Natural killer cell (primary cell): ENCODE data around the gene CYP27A1. TPM values are rescaled to one million over a fixed set of nuclear protein-coding genes. Genes with fewer than 3 reads are reported as not detected.

Source experiments
- ATAC-seq, 3 donors: fragments of 150-1000 bp in 2 of 3; fragments of 200-7000 bp in 1 of 3; cut with Tn5 transposase; 1 replicate in 1 of 3; 2 replicates in 2 of 3; pipeline ENCODE4 v1.10.0; 2021; ENCODE audit warnings: mild to moderate bottlenecking in 2 of 3, moderate library complexity in 2 of 3
- DNase-seq, 2 donors: peaks; one replicate each; pipeline versions ENCODE4 v3.0.0 to v3.0.0-alpha.2; 2013 to 2021; ENCODE audit warnings: mixed read lengths in 1 of 2
- H3K27ac ChIP-seq: one replicate; pipeline ENCODE4 v1.5.1; 2013; ENCODE audit warnings: mild to moderate bottlenecking, low read length
- H3K27me3 ChIP-seq: one replicate; pipeline ENCODE4 v1.6.1; 2013; ENCODE audit warnings: low read length; ENCODE audit not compliant: control insufficient read depth, insufficient read depth
- H3K36me3 ChIP-seq: one replicate; pipeline ENCODE4 v1.6.1; 2013; ENCODE audit warnings: low read length; ENCODE audit not compliant: control insufficient read depth, insufficient read depth
- H3K4me1 ChIP-seq: one replicate; pipeline ENCODE4 v1.6.1; 2013; ENCODE audit warnings: low read length; ENCODE audit not compliant: control insufficient read depth, insufficient read depth
- H3K4me3 ChIP-seq: one replicate; pipeline ENCODE4 v1.5.1; 2013; ENCODE audit warnings: low read length
- H3K9me3 ChIP-seq: one replicate; pipeline ENCODE4 v1.6.1; 2013; ENCODE audit warnings: low read length; ENCODE audit not compliant: control insufficient read depth, insufficient read depth
- H3K27ac Mint-ChIP-seq, 2 donors: one replicate each; pipeline ENCODE4 v1.8.0; 2022; ENCODE audit warnings: mild to moderate bottlenecking in 2 of 2, mixed read lengths in 2 of 2, moderate library complexity in 1 of 2
- H3K27me3 Mint-ChIP-seq, 2 donors: one replicate each; pipeline ENCODE4 v1.8.0; 2022; ENCODE audit warnings: low read depth in 2 of 2, mixed read lengths in 2 of 2
- H3K36me3 Mint-ChIP-seq: one replicate; pipeline ENCODE4 v1.8.0; 2022; ENCODE audit warnings: mixed read lengths
- H3K4me1 Mint-ChIP-seq, 2 donors: one replicate each; pipeline ENCODE4 v1.8.0; 2022; ENCODE audit warnings: mixed read lengths in 2 of 2
- H3K4me3 Mint-ChIP-seq: one replicate; pipeline ENCODE4 v1.8.0; 2022; ENCODE audit warnings: mild to moderate bottlenecking, moderate library complexity, mixed read lengths
- H3K9me3 Mint-ChIP-seq, 2 donors: one replicate each; pipeline ENCODE4 v1.8.0; 2022; ENCODE audit warnings: mixed read lengths in 2 of 2
- CTCF ChIP-seq: fragments of 200-600 bp; IDR thresholded peaks from one replicate; pipeline ENCODE4 v1.8.0; 2022; ENCODE audit warnings: antibody characterized with exemption
- WGBS: methylation state at CpG from one replicate; pipeline ENCODE4 v1.1.7; 2013; ENCODE audit warnings: missing lambda C conversion rate; ENCODE audit not compliant: insufficient coverage; 5-methylcytosine and 5-hydroxymethylcytosine counted together
- intact Hi-C: fragments of 100-400 bp; cut with micrococcal nuclease; formaldehyde crosslinking; loops from one replicate; pipeline ENCODE4 v1.14.2; 2022
- total RNA-seq, 4 donors: library from RNA; stranded (reverse); fragments of 120-200 nt in 1 of 4; gene quantifications; one replicate each; pipeline versions ENCODE4 v1.2.3 to v1.2.4, GENCODE V29; 2013 to 2022

Gene CYP27A1
- total RNA-seq, 3 donors from 2014 or later (not counting 1 experiment from before 2014, with no cell fraction given): 0.61 to 1.6 TPM; not detected in 1

- H3K4me1 Mint-ChIP-seq: no peaks in the 10 kb centered on the region
- intact Hi-C loops: no loop called here
- H3K27me3 Mint-ChIP-seq: peaks cover 25 to 28% of the 10 kb centered on the region in 2 donors
- WGBS: no CpG with 5 or more reads among the region's 1 CpG
- DNase-seq (no peak), ATAC-seq (no peak)
- no peak for TF ChIP-seq CTCF
- Histone ChIP-seq H3K4me3 (no peak overlapping the region), H3K27me3 (peaks cover 10% of the 10 kb centered on the region), H3K36me3 (no peaks in the 10 kb centered on the region), H3K9me3 (peaks cover 17% of the 10 kb centered on the region), H3K27ac (no peak overlapping the region), H3K4me1 (peaks cover 2% of the 10 kb centered on the region)
- H3K36me3 Mint-ChIP-seq: peaks cover 8% of the 10 kb centered on the region
- H3K4me3 Mint-ChIP-seq: no peak overlapping the region
- no peak overlapping the region for H3K27ac Mint-ChIP-seq
- H3K9me3 Mint-ChIP-seq: peaks cover 4% of the 10 kb centered on the region in 2 donors
These were observed 5.5 kb upstream of the CYP27A1 start for GRCh38 chr2:218776488-218776887.

- H3K4me3 ChIP-seq: no peak overlapping the region
- DNase-seq (no peak), ATAC-seq (no peak)
- Mint-ChIP-seq H3K9me3 (peaks cover 4% of the 10 kb centered on the region in 2 donors), H3K27ac (no peak overlapping the region), H3K4me3 (no peak overlapping the region), H3K36me3 (peaks cover 8% of the 10 kb centered on the region), H3K4me1 (no peaks in the 10 kb centered on the region), H3K27me3 (peaks cover 29 to 34% of the 10 kb centered on the region in 2 donors)
- no peak for TF ChIP-seq CTCF
- no peak overlapping the region for H3K27ac ChIP-seq
- intact Hi-C loops: no loop called here
- H3K4me1 ChIP-seq: peaks cover 7% of the 10 kb centered on the region
- peaks cover 17% of the 10 kb centered on the region for H3K9me3 ChIP-seq
- WGBS: 93% methylated on average over 8 of the region's 9 CpGs
- peaks cover 17% of the 10 kb centered on the region for H3K27me3 ChIP-seq
- H3K36me3 ChIP-seq: no peaks in the 10 kb centered on the region
These were observed 4.5 kb upstream of the CYP27A1 start for GRCh38 chr2:218777276-218777990.

- H3K4me1 ChIP-seq: peaks cover 7% of the 10 kb centered on the region
- peaks cover 40 to 57% of the 10 kb centered on the region in 2 donors for H3K27me3 Mint-ChIP-seq
- H3K9me3 Mint-ChIP-seq: peaks cover 4% of the 10 kb centered on the region in 2 donors
- WGBS: 85% methylated on average over 1 of the region's 2 CpGs
- peaks cover 24% of the 10 kb centered on the region for H3K27me3 ChIP-seq
- no peak overlapping the region for H3K27ac ChIP-seq
- no peak overlapping the region for H3K27ac Mint-ChIP-seq
- DNase-seq (no peak), ATAC-seq (no peak)
- peaks cover 17% of the 10 kb centered on the region for H3K9me3 ChIP-seq
- intact Hi-C loops: no loop called here
- H3K36me3 Mint-ChIP-seq: peaks cover 8% of the 10 kb centered on the region
- no peaks in the 10 kb centered on the region for H3K4me1 Mint-ChIP-seq
- no peak overlapping the region for H3K4me3 ChIP-seq
- no peaks in the 10 kb centered on the region for H3K36me3 ChIP-seq
- no peak for TF ChIP-seq CTCF
- H3K4me3 Mint-ChIP-seq: no peak overlapping the region
These were observed 1.9 kb upstream of the CYP27A1 start for GRCh38 chr2:218780046-218780445.
